GM10248 (cell line): Measurements from ENCODE around the gene ZBED5.

Experiments used
- CTCF ChIA-PET: fragments of 300-600 bp; sonication (Branson Sonifier 250); formaldehyde crosslinking; extraction: SDS; loops from one replicate; lab custom pipeline; 2021; ENCODE audit warnings: antibody characterized with exemption; lab: Yijun Ruan, JAX
- POLR2A ChIA-PET: fragments of 350-650 bp; sonication (Branson Sonifier 250); formaldehyde crosslinking; extraction: SDS; loops from one replicate; lab custom pipeline; 2020; ENCODE audit warnings: antibody characterized with exemption; lab: Yijun Ruan, JAX
- DNase-seq: peaks from one replicate; pipeline ENCODE4 v3.0.0; 2012; ENCODE audit errors: extremely low spot score
- CTCF ChIP-seq: IDR thresholded peaks from 2 replicates; pipeline ENCODE4 v1.5.1; 2012; ENCODE audit warnings: mild to moderate bottlenecking, low read depth; ENCODE audit errors: extremely low read depth, missing control alignments, control extremely low read depth

Gene ZBED5

GRCh38 chr11:10847960-10848860, 9.6 kb downstream of the ZBED5 start:
- CTCF ChIA-PET: interaction anchor here (0.9 to 3.1 kb wide), 14 partner anchors 8 to 86 kb away, joined by 3 to 11 read pairs (median 3); partner anchors contain the start of gene ZBED5
- POLR2A ChIA-PET: interaction anchor here (0.9 to 2.1 kb wide), 3 partner anchors 10 to 44 kb away, joined by 3 to 11 read pairs (median 3); partner anchors contain the start of genes EIF4G2 and ZBED5
- no peak for TF ChIP-seq CTCF
- DNase-seq: no peak

- TF ChIP-seq CTCF: no peak
- POLR2A ChIA-PET: no interaction called here
- no peak for DNase-seq
- CTCF ChIA-PET: interaction anchor here (1.0 to 3.1 kb wide), 5 partner anchors 11 to 38 kb away, joined by 3 to 11 read pairs (median 4); partner anchors contain the start of genes EIF4G2 and ZBED5
Observed at GRCh38 chr11:10846660-10847059, 11.2 kb downstream of the ZBED5 start.

- ChIA-PET POLR2A (interaction anchor here (0.7 kb wide), 1 partner anchor 29 kb away, joined by 3 read pairs; no protein-coding TSS in a partner anchor), CTCF (interaction anchor here (1.0 to 1.9 kb wide), 3 partner anchors 14 to 53 kb away, joined by 3 to 5 read pairs (median 4); no protein-coding TSS in a partner anchor)
- no peak for TF ChIP-seq CTCF
- no peak for DNase-seq
Observed at GRCh38 chr11:10845589-10845988, 12.3 kb downstream of the ZBED5 start.

GRCh38 chr11:10844796-10845195, 13.1 kb downstream of the ZBED5 start:
- no peak for DNase-seq
- POLR2A ChIA-PET: no interaction called here
- no peak for TF ChIP-seq CTCF
- CTCF ChIA-PET: interaction anchor here (1.0 to 1.9 kb wide), 4 partner anchors 9 to 53 kb away, joined by 3 to 4 read pairs (median 3); no protein-coding TSS in a partner anchor

DNA sequence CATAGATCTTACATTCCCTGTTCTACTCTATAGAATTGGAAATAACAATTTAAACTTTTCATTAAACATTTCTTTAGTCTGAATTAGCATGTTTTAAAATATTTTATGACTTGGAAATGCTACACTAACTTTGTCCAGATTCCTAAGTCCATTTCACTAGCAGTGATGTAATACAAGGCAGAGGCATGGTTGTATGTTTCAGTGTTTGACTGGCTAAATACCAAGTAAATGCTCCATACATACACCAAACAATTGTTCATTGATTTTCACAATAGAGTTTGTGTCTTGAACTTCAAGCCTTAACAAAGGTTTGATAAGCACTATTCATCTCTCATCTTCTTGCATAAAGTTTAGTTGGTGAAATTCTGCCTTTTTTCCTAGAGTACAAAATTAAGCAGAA, 13.5 kb downstream of the ZBED5 start:
- CTCF ChIA-PET: interaction anchor here (1.0 to 1.9 kb wide), 3 partner anchors 10 to 53 kb away, joined by 3 to 4 read pairs (median 3); no protein-coding TSS in a partner anchor
- no peak for TF ChIP-seq CTCF
- no peak for DNase-seq
- POLR2A ChIA-PET: no interaction called here

DNA sequence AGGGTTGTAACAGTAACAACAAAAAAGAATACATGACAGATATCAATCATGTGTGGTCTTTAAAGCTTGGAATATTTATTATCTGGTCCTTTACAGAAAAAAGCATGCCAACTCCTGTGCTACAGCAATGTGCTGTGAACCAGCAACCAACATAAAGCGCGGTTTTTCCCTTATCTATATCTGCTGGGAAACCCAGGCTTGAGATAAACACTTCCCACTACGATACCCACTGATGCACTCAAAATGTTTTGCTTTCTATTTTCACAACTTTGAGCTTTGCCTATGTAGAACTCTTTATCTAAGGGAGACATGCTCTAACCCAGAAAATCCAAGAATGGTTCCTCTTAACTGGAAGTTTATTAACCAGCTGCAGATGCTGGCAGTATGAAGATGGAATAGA, 19.0 kb downstream of the ZBED5 start:
- no peak for TF ChIP-seq CTCF
- ChIA-PET CTCF (interaction anchor here (1.0 to 1.6 kb wide), 3 partner anchors 9 to 29 kb away, joined by 3 to 9 read pairs (median 3); partner anchors contain the start of gene EIF4G2), POLR2A (interaction anchor here (1.3 kb wide), 1 partner anchor 30 kb away, joined by 5 read pairs; the partner anchor contains the start of gene EIF4G2)
- DNase-seq: no peak
